GM19351 (cell line): Measurements from ENCODE around the gene NAV3.

Experiments
- ATAC-seq: cut with Tn5 transposase; IDR thresholded peaks from one replicate; pipeline ENCODE4 v1.9.1; 2021; ENCODE audit warnings: mild to moderate bottlenecking, moderate library complexity; ENCODE audit not compliant: unreplicated experiment

The NAV3 gene

GRCh38 chr12:77974645-77975044 is 144.0 kb downstream of the NAV3 start:
- ATAC-seq, result no peak

- ATAC-seq, result no peak
Observed at GRCh38 chr12:77979597-77980250, 149.0 kb downstream of the NAV3 start.

- ATAC-seq, result no peak
Observed at GRCh38 chr12:77980782-77981181, 150.1 kb downstream of the NAV3 start.

GRCh38 chr12:77983859-77984258 is 153.2 kb downstream of the NAV3 start:
- no peak for ATAC-seq

- no peak for ATAC-seq
Observed at GRCh38 chr12:77992760-77993159, 162.1 kb downstream of the NAV3 start.

- ATAC-seq, result no peak
Observed at GRCh38 chr12:77993658-77994057, 163.0 kb downstream of the NAV3 start.

GRCh38 chr12:77995436-77996167 is 164.9 kb downstream of the NAV3 start:
- ATAC-seq, result peak; percentile 84

GRCh38 chr12:77996670-77997069 is 166.0 kb downstream of the NAV3 start:
- no peak for ATAC-seq

- ATAC-seq, result no peak
Observed at GRCh38 chr12:77998236-77998786, 167.6 kb downstream of the NAV3 start.

- peak; percentile 71 for ATAC-seq
Observed at GRCh38 chr12:77999074-77999715, 168.5 kb downstream of the NAV3 start.

- no peak for ATAC-seq
Observed at GRCh38 chr12:78002878-78003277, 172.2 kb downstream of the NAV3 start.

GRCh38 chr12:78004249-78005093 is 173.8 kb downstream of the NAV3 start:
- ATAC-seq, result no peak

GRCh38 chr12:78005094-78005492 is 174.4 kb downstream of the NAV3 start:
- ATAC-seq, result no peak

- no peak for ATAC-seq
Observed at GRCh38 chr12:78007173-78007572, 176.5 kb downstream of the NAV3 start.

- ATAC-seq, result no peak
Observed at GRCh38 chr12:78009031-78009430, 178.3 kb downstream of the NAV3 start.

- no peak for ATAC-seq
Observed at GRCh38 chr12:78018171-78018910, 187.6 kb downstream of the NAV3 start.

GRCh38 chr12:78018939-78019338 is 188.2 kb downstream of the NAV3 start:
- ATAC-seq, result no peak

- no peak for ATAC-seq
Observed at GRCh38 chr12:78028426-78028825, 197.7 kb downstream of the NAV3 start.

GRCh38 chr12:78034025-78034424 is 203.3 kb downstream of the NAV3 start:
- no peak for ATAC-seq

GRCh38 chr12:78035901-78036606 is 205.4 kb downstream of the NAV3 start:
- ATAC-seq, result no peak
